IMR-90 (cell line): ENCODE measurements around the gene CNTN4.

Source experiments
- CHD1 ChIP-seq: IDR thresholded peaks from 2 replicates; pipeline ENCODE4 v1.6.1; 2012; ENCODE audit warnings: low read depth, low read length, improper control_type of control experiment
- CTCF ChIP-seq: conservative IDR thresholded peaks from 2 replicates; pipeline ENCODE4 v1.5.1; 2012; ENCODE audit warnings: mild to moderate bottlenecking, low read depth, low read length, improper control_type of control experiment
- ELK1 ChIP-seq: fragments of 150-350 bp; IDR thresholded peaks from 2 replicates; pipeline ENCODE4 v1.6.1; 2016; ENCODE audit warnings: low read depth, mild to moderate bottlenecking, low read length, moderate library complexity, borderline replicate concordance
- FOS ChIP-seq: fragments of 150-350 bp; IDR thresholded peaks from 2 replicates; pipeline ENCODE4 v1.6.1; 2016; ENCODE audit warnings: low read depth, low read length
- MAFK ChIP-seq: IDR thresholded peaks from 2 replicates; pipeline ENCODE4 v1.6.1; 2012; ENCODE audit warnings: low read depth, low read length, improper control_type of control experiment
- MAZ ChIP-seq: IDR thresholded peaks from 2 replicates; pipeline ENCODE4 v1.6.1; 2012; ENCODE audit warnings: low read depth, mild to moderate bottlenecking, low read length, improper control_type of control experiment, moderate library complexity, borderline replicate concordance
- POLR2A ChIP-seq: IDR thresholded peaks from 2 replicates; pipeline ENCODE4 v1.6.1; 2012; ENCODE audit warnings: mild to moderate bottlenecking, low read depth, low read length
- RAD21 ChIP-seq: IDR thresholded peaks from 2 replicates; pipeline ENCODE4 v1.6.1; 2012; ENCODE audit warnings: low read length, improper control_type of control experiment
- RFX5 ChIP-seq: IDR thresholded peaks from 2 replicates; pipeline ENCODE4 v1.8.0; 2012; ENCODE audit warnings: low read depth, mild to moderate bottlenecking, low read length, moderate library complexity
- SMC3 ChIP-seq: fragments of 150-350 bp; IDR thresholded peaks from 2 replicates; pipeline ENCODE4 v1.6.1; 2016; ENCODE audit warnings: low read depth, mild to moderate bottlenecking, antibody characterized with exemption, low read length, moderate library complexity
- USF2 ChIP-seq: fragments of 150-350 bp; IDR thresholded peaks from 2 replicates; pipeline ENCODE4 v1.6.1; 2017; ENCODE audit warnings: mild to moderate bottlenecking, antibody characterized with exemption, low read length, low read depth

- TF ChIP-seq POLR2A: no peak
- TF ChIP-seq RAD21: no peak
- no peak for TF ChIP-seq CTCF
- no peak for TF ChIP-seq CHD1
- no peak for TF ChIP-seq MAZ
- TF ChIP-seq FOS: no peak
- no peak for TF ChIP-seq RFX5
- TF ChIP-seq USF2: no peak
- no peak for TF ChIP-seq MAFK
- TF ChIP-seq SMC3: no peak
- no peak for TF ChIP-seq ELK1
Observed at GRCh38 chr3:2114617-2115275, 16.1 kb downstream of the CNTN4 start.
